ENCODE data around the gene SEMA3C.

- TF ChIP-seq CTCF (IDR thresholded peaks at IDR 0.05): no peak
- TF ChIP-seq POLR2AphosphoS5 (IDR thresholded peaks at IDR 0.05): no peak
These were observed 137.7 kb downstream of the SEMA3C start for GRCh38 chr7:80781146-80781545.

Measured in upper lobe of left lung (tissue), 4 donors.